Muscle layer of colon (tissue), 2 donors: ENCODE measurements around the gene SLC7A11.

ENCODE experiments used
- H3K27ac ChIP-seq: one replicate; pipeline ENCODE4 v1.7.0; 2013; ENCODE audit warnings: low read depth, mild to moderate bottlenecking, low read length, moderate library complexity
- H3K27me3 ChIP-seq, 2 donors: one replicate each; pipeline ENCODE4 v1.7.0; 2013; ENCODE audit warnings: low read length in 2 of 2, mild to moderate bottlenecking in 2 of 2; ENCODE audit not compliant: insufficient read depth in 2 of 2, control insufficient read depth in 1 of 2
- H3K36me3 ChIP-seq: one replicate; pipeline ENCODE4 v1.7.0; 2013; ENCODE audit warnings: mild to moderate bottlenecking, low read length; ENCODE audit not compliant: insufficient read depth
- H3K4me1 ChIP-seq: one replicate; pipeline ENCODE4 v1.7.0; 2013; ENCODE audit warnings: mild to moderate bottlenecking, low read length; ENCODE audit not compliant: insufficient read depth
- H3K4me3 ChIP-seq, 2 donors: one replicate each; pipeline ENCODE4 v1.7.0; 2013; ENCODE audit warnings: low read length in 2 of 2, low read depth in 1 of 2, mild to moderate bottlenecking in 1 of 2, moderate library complexity in 1 of 2
- H3K9ac ChIP-seq: one replicate; pipeline ENCODE4 v1.7.0; 2013; ENCODE audit warnings: low read length
- H3K9me3 ChIP-seq: one replicate; pipeline ENCODE4 v1.7.0; 2013; ENCODE audit warnings: mild to moderate bottlenecking, low read length
- donor health status: abdominal sarcoma.
- donor health status: Adenocarcinoma of cecum.

Gene SLC7A11

DNA sequence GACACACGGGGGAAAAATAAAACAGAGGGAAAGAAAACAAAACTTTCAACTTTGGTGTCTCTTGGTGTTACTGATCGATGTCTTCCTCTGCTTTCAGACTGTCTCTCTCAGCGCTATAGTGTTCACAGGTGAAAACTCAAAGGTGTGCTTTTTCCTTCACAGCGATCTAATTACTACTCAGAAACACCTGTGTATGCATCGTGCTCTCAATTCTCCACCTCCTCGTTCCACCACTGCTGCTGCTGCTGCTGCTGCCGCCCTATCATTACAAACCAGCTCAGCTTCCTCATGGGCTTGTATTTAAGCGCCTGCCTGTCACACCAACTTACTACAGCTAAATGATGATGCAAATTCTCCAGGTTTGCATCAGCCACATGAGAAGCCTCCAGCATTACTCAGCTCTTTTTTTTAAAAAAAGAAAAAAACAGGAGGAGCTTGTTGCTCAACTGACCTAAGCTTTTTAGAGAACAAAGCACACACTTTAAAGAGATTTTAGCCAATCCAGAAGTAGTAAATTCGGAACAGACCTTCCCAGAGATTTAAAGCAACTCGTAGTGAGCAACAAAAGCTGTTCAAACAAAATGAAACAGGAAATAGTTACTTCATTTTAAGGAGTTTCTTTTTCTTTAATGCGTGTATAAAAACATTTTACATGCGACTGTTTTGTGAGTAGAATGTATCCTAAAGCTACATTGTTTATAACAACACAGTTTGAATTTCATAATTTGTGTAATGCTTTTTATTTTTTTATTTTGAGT lies at the start of gene SLC7A11:
Gene SLC7A11 (minus strand): TSS at position 274 of the 758 bp plus-strand sequence. CDS start 280 bp downstream, outside the sequence.
- Histone ChIP-seq H3K27ac (no peak within 1 kb of the TSS), H3K4me3 (peak within 1 kb of the TSS in 1 of 2 donors; percentile 0)

DNA sequence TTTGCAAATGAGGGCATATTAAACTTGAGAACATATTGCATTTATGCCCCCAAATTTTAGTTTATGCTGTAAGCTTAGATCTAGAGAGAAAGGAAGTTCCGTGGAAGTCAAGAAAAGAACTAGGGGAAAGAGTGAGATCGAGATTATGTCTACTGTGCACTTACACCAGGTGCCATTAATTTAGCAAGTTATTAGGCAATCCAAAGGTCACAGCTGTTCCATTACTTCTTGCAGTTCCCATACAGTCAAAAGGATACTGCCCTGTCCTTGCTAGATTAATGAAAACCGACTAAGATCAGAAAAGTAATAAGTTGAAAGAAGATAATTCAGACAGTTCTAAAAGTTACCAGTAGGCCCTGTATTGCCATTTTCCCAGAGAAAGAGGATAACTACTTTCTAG lies 49.3 kb upstream of the SLC7A11 start:
- Histone ChIP-seq H3K36me3 (no peaks in the 10 kb centered on the region), H3K4me3 (no peak overlapping the region), H3K9me3 (no peaks in the 10 kb centered on the region), H3K27me3 (no peaks in the 10 kb centered on the region), H3K27ac (no peak overlapping the region), H3K4me1 (no peaks in the 10 kb centered on the region), H3K9ac (no peak overlapping the region)

More for the DNA sequence above, at the start of gene SLC7A11:
- Histone ChIP-seq H3K36me3 (no peaks in the 10 kb centered on the region), H3K9me3 (no peaks in the 10 kb centered on the region), H3K27me3 (no peaks in the 10 kb centered on the region), H3K4me1 (no peaks in the 10 kb centered on the region), H3K9ac (no peak within 1 kb of the TSS)

DNA sequence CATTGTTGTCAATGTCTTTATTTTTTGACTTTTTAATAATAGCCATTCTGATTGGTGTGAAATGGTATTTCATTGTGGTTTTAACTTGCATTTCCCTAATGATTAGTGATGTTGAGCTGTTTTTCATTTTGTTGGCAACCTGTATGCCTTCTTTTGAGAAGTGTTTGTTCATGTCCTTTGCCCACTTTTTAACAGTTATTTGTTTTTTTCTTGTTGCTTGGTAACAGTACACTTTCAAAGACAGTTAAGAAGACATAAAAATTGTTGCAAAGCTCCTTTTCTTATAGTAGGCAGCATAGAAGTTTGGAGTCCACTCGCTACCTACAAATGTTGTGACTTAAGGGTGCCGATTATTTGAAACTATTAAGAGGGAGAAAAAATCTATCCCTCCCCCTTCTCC lies 48.7 kb upstream of the SLC7A11 start:
- Histone ChIP-seq H3K4me1 (no peaks in the 10 kb centered on the region), H3K36me3 (no peaks in the 10 kb centered on the region), H3K4me3 (no peak overlapping the region), H3K9me3 (no peaks in the 10 kb centered on the region), H3K27me3 (no peaks in the 10 kb centered on the region), H3K9ac (no peak overlapping the region), H3K27ac (no peak overlapping the region)

DNA sequence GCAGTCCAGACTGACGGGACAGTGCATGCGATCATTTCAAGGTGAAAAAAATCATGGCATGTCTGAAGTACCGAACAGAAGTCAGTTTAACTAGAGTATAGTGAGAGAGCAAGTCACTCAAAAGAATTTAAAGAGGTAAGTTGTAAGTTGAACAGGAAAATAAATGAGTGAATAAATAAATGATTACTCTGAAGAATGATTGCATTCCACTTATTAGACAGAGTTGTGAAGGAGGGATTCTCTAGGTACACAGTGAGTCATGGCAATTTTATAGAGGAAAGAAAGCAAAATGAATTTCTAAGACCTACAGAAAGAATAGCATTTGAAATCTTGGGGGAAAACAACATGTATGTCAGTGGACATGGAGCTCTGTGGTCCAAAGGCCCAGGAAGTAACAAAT lies 37.1 kb upstream of the SLC7A11 start:
- H3K36me3 ChIP-seq, result no peaks in the 10 kb centered on the region
- no peaks in the 10 kb centered on the region for H3K9me3 ChIP-seq
- H3K9ac ChIP-seq, result no peak overlapping the region
- H3K27ac ChIP-seq, result no peak overlapping the region
- no peak overlapping the region for H3K4me3 ChIP-seq
- H3K27me3 ChIP-seq, result no peaks in the 10 kb centered on the region
- no peaks in the 10 kb centered on the region for H3K4me1 ChIP-seq

DNA sequence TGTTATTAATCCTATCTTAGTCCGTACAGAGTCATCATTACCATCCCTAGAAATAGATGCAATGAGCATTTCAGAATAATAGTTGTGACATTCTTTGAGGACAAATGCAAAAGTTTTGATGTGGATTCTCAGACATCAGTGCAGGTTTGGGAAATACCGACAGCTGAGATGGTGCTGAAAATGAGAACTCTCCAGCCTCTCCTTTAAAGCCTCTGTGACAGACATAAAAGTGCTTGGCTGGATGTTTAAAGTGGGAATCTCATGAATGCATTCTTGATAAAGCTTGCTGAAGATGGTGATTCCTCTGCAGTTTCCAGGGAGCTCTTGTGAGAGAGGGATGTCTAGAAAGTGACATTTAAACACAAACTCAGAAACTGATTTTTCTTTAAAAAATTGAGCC lies 35.0 kb upstream of the SLC7A11 start:
- H3K4me3 ChIP-seq, result no peak overlapping the region
- no peaks in the 10 kb centered on the region for H3K27me3 ChIP-seq
- no peak overlapping the region for H3K9ac ChIP-seq
- H3K36me3 ChIP-seq, result no peaks in the 10 kb centered on the region
- no peaks in the 10 kb centered on the region for H3K4me1 ChIP-seq
- H3K27ac ChIP-seq, result no peak overlapping the region
- H3K9me3 ChIP-seq, result no peaks in the 10 kb centered on the region

DNA sequence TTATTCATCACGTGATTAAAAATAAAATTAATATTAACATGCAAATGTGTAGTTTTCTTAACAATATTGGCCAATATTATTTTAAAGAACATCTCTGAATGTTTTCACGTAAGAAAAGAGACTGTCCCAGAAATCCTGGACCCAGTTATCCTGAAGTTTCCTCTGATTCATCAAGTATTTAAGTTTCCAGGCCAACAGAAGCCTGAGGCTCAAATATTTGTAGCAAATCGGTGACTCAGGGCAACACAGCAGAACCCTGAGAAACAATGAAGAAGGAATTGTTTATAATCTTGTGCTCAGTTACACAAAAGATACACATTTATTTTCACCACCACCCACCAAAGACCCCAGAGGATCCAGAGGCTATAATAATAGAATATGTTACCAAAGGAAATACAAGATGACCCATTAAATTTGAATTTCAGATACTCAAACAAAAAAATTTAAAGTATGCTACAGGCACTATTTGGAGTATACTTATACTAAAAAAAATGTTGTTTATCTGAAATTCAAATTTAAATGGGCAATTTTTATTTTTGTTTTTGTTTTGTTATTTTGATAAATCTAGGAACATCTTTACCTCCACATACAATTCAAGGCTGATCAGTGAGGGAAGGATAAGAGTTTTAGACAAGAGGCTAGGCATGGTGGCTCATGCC lies 33.9 kb upstream of the SLC7A11 start:
- Histone ChIP-seq H3K9ac (no peak overlapping the region), H3K4me3 (no peak overlapping the region), H3K4me1 (no peaks in the 10 kb centered on the region), H3K9me3 (no peaks in the 10 kb centered on the region), H3K27ac (no peak overlapping the region), H3K27me3 (no peaks in the 10 kb centered on the region), H3K36me3 (no peaks in the 10 kb centered on the region)

DNA sequence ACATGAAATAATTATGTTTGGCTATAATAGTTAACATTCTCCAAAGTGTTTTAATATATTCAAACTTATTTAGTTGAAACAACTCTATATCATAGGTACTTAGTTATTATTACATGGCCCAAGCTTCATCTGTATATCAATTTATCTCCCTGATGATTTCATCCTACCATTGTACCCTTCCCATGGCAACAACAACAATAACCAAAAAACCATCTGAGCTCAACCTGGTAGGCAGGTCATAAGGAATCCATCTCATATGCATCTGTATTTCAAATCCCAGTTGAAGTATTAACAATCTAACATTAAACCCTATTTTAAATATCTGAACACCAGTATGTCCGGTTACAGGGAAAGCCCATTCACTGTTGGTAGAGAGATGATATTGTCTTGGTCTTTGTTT lies 33.1 kb upstream of the SLC7A11 start:
- Histone ChIP-seq H3K36me3 (no peaks in the 10 kb centered on the region), H3K27ac (no peak overlapping the region), H3K4me3 (no peak overlapping the region), H3K27me3 (no peaks in the 10 kb centered on the region), H3K4me1 (no peaks in the 10 kb centered on the region), H3K9me3 (no peaks in the 10 kb centered on the region), H3K9ac (no peak overlapping the region)

DNA sequence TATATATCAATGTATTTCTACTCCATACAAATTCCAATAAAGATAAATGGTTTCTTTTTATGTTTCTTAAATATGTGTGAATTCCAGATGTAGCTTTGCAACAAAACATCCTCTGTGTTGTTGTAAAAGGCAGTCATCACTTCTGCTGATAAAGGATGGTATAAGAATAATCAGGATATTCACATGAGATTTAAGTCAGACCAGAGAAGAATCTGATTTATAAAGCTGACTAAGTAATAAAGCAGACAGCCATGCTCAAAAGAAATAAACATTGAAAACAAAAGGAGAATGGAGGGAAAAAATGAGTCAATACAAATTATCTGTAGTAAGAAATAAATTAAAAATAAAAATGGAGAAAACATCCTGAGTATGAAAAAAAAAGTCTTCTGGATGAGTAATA lies 27.0 kb upstream of the SLC7A11 start:
- Histone ChIP-seq H3K27ac (no peak overlapping the region), H3K9me3 (no peaks in the 10 kb centered on the region), H3K9ac (no peak overlapping the region), H3K4me1 (no peaks in the 10 kb centered on the region), H3K36me3 (no peaks in the 10 kb centered on the region), H3K27me3 (no peaks in the 10 kb centered on the region), H3K4me3 (no peak overlapping the region)

DNA sequence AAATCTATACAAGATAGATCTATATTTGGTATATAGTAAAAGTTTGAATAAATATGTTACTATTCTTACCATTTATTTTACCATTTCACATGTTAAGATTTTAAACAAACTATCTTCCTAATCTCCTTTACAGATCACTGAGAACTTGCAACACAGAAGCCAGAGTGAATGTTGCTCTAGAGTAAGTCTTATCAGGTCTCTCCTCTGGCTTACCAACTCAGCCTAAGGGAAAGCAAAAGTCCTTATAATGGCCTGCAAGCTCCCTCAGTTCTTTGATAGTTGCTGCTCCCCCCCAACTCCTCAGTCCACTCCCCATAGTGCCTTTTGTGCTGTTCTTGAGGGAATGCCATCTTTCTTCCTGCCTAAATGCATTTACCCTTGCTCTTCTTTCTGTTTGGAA lies 25.7 kb upstream of the SLC7A11 start:
- no peak overlapping the region for H3K27ac ChIP-seq

DNA sequence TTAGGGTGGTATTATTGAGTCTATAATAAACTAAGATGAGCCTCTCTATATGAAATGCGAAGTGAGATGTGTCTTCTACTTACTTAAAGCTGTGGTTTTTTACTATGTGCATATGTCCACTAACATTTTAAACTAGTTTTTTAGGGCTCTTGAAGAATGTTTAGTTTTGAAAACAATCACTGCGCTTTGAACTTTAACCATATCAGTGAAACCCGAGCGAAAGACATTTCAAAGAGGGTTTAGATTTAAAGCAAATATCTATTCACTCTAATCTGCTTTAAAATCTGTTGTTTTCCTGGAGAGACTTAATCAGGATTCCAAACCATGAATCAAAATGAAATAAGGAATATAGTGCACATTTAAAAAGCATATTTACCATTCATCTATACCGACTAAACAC lies 24.8 kb upstream of the SLC7A11 start:
- no peaks in the 10 kb centered on the region for H3K9me3 ChIP-seq
- H3K4me1 ChIP-seq, result no peaks in the 10 kb centered on the region
- H3K36me3 ChIP-seq, result no peaks in the 10 kb centered on the region
- H3K9ac ChIP-seq, result no peak overlapping the region
- H3K27me3 ChIP-seq, result no peaks in the 10 kb centered on the region
- H3K27ac ChIP-seq, result no peak overlapping the region
- no peak overlapping the region for H3K4me3 ChIP-seq

More for the DNA sequence above, 25.7 kb upstream of the SLC7A11 start:
- Histone ChIP-seq H3K4me1 (no peaks in the 10 kb centered on the region), H3K27me3 (no peaks in the 10 kb centered on the region), H3K9me3 (no peaks in the 10 kb centered on the region), H3K36me3 (no peaks in the 10 kb centered on the region), H3K9ac (no peak overlapping the region), H3K4me3 (no peak overlapping the region)

DNA sequence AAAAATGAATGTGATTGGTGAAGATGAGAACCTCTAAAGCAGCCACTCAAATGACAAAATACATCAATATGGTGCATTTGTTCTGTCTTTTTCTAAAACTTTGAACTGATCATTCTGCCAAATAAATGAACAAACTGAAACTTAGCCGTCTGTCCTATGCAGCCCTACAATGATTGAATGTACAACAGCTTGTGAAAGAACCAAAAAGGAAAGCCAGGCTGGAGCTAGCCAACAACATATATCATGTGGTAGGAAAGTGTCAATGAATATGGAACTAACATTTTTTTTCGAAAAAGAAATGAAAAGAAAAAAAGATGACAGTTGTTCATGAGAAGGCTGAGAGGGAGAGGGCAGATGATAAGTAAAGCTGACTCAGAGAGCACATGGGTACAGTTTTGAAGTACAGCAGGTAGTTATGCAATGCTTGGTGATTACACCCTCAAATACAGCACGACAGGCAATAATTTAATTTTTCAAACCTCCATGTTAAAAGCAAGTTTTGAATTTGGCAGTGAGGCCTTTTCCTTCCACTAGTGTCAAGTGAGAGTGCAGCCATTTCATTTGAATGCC lies 21.2 kb upstream of the SLC7A11 start:
- Histone ChIP-seq H3K36me3 (no peaks in the 10 kb centered on the region), H3K9ac (no peak overlapping the region), H3K27ac (no peak overlapping the region), H3K9me3 (no peaks in the 10 kb centered on the region), H3K4me3 (no peak overlapping the region), H3K27me3 (no peaks in the 10 kb centered on the region), H3K4me1 (no peaks in the 10 kb centered on the region)
